Neutrophil (primary cell): Measurements from ENCODE around the gene CDC42BPG.

Source experiments
- H3K27ac ChIP-seq: fragments of 200-600 bp; sonication (generic); 2 replicates; pipeline ENCODE4 v1.5.1; 2016; ENCODE audit warnings: mild to moderate bottlenecking, moderate library complexity
- H3K27me3 ChIP-seq: fragments of 200-600 bp; sonication (generic); 2 replicates; pipeline ENCODE4 v1.6.0; 2016; ENCODE audit warnings: mild to moderate bottlenecking
- H3K36me3 ChIP-seq: fragments of 200-600 bp; sonication (generic); 2 replicates; pipeline ENCODE4 v1.5.1; 2017
- H3K4me1 ChIP-seq, 2 experiments: fragments of 200-600 bp in 1 of 2; sonication (generic) in 1 of 2; 1 replicate in 1 of 2; 2 replicates in 1 of 2; pipeline versions ENCODE4 v1.5.1 to v1.6.1; 2013 to 2016; ENCODE audit warnings: low read depth in 1 of 2, low read length in 1 of 2, mild to moderate bottlenecking in 1 of 2, moderate library complexity in 1 of 2; ENCODE audit not compliant: control insufficient read depth in 1 of 2, insufficient read depth in 1 of 2
- H3K4me3 ChIP-seq, 2 experiments: fragments of 200-600 bp in 1 of 2; sonication (generic) in 1 of 2; 1 replicate in 1 of 2; 2 replicates in 1 of 2; pipeline ENCODE4 v1.5.1; 2013 to 2016; ENCODE audit warnings: low read depth in 1 of 2, low read length in 1 of 2, mild to moderate bottlenecking in 1 of 2, moderate library complexity in 1 of 2
- H3K9me3 ChIP-seq: fragments of 200-600 bp; sonication (generic); 2 replicates; pipeline ENCODE4 v1.5.1; 2016
- CTCF ChIP-seq: fragments of 200-600 bp; sonication (generic); IDR thresholded peaks from 2 replicates; pipeline ENCODE4 v1.5.1; 2016; ENCODE audit warnings: antibody characterized with exemption

Gene CDC42BPG

DNA sequence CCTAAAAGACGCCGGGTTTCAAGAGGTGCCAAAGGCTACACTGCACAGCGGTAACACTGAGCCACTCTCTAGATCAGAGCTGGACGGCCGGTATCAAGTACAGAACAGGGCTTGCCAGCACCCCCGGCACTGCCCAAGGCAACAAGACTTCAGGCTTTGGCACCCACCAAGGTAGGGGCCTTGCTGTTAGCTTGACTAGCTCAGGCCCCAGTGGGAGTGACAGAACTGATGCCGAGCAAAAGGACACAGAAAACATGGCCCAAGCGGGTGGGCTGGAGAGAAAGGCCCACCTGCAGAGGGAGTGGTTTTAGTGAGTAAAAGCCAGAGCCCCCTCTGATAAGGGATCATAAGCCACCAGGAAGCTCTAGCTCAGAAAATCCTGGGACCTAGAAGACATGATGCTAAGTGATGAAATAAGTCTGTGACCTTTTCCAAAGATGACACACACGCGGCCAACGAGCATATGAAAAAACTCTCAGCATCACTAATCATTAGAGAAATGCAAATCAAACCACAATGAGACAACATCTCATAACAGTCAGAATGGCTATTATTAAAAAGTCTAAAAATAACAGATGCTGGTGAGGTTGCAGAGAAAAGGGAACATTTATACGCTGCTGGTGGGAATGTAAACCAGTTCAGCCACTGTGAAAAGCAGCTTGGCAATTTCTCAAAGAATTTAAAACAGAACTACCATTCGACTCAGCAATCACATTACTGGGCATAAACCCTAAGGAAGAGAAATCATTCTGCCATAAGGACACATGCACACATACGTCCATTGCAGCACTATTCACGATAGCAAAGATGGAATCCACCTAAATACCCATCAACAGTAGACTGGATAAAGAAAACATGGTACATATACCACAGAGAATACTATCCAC lies 21.1 kb upstream of the CDC42BPG start:
- H3K9me3 ChIP-seq: no peaks in the 10 kb centered on the region
- H3K4me1 ChIP-seq: peaks cover 97 to 98% of the 10 kb centered on the region in 2 experiments
- H3K27me3 ChIP-seq: no peaks in the 10 kb centered on the region
- H3K27ac ChIP-seq: peak overlapping the region; percentile 99
- TF ChIP-seq CTCF: no peak
- peaks cover 28% of the 10 kb centered on the region for H3K36me3 ChIP-seq
- peak overlapping the region; percentile 2 to 62 for H3K4me3 ChIP-seq

GRCh38 chr11:64864473-64865285 lies 20.2 kb upstream of the CDC42BPG start:
- peak overlapping the region; percentile 99 for H3K27ac ChIP-seq
- H3K36me3 ChIP-seq: peaks cover 31% of the 10 kb centered on the region
- peaks cover 97 to 98% of the 10 kb centered on the region in 2 experiments for H3K4me1 ChIP-seq
- no peak for TF ChIP-seq CTCF
- no peaks in the 10 kb centered on the region for H3K27me3 ChIP-seq
- peak overlapping the region; percentile 30 to 62 for H3K4me3 ChIP-seq
- H3K9me3 ChIP-seq: no peaks in the 10 kb centered on the region

GRCh38 chr11:64864135-64864472 lies 19.7 kb upstream of the CDC42BPG start:
- TF ChIP-seq CTCF: no peak
- Histone ChIP-seq H3K27ac (peak overlapping the region; percentile 99), H3K9me3 (no peaks in the 10 kb centered on the region), H3K4me1 (peaks cover 97 to 98% of the 10 kb centered on the region in 2 experiments), H3K36me3 (peaks cover 34% of the 10 kb centered on the region), H3K4me3 (peak overlapping the region; percentile 30 to 62), H3K27me3 (no peaks in the 10 kb centered on the region)

GRCh38 chr11:64863391-64864060 lies 19.1 kb upstream of the CDC42BPG start:
- no peaks in the 10 kb centered on the region for H3K9me3 ChIP-seq
- no peaks in the 10 kb centered on the region for H3K27me3 ChIP-seq
- no peak for TF ChIP-seq CTCF
- H3K27ac ChIP-seq: peak overlapping the region; percentile 99
- H3K36me3 ChIP-seq: peaks cover 38% of the 10 kb centered on the region
- H3K4me3 ChIP-seq: peak overlapping the region; percentile 59 to 62
- H3K4me1 ChIP-seq: peaks cover 97 to 98% of the 10 kb centered on the region in 2 experiments

- Histone ChIP-seq H3K27ac (peak overlapping the region; percentile 99), H3K4me1 (peaks cover 97 to 98% of the 10 kb centered on the region in 2 experiments), H3K27me3 (no peaks in the 10 kb centered on the region), H3K4me3 (peak overlapping the region; percentile 59 to 62), H3K9me3 (no peaks in the 10 kb centered on the region), H3K36me3 (peaks cover 38% of the 10 kb centered on the region)
- TF ChIP-seq CTCF: no peak
Observed at GRCh38 chr11:64862987-64863390, 18.5 kb upstream of the CDC42BPG start.
